Uterus (tissue), 4 donors: ENCODE results near the gene SPG11. TPM values are rescaled to one million over a fixed set of nuclear protein-coding genes. Genes with fewer than 3 reads are reported as not detected.

Experiments
- DNase-seq, 2 donors: peaks; one replicate each; pipeline ENCODE4 v3.0.0-alpha.2; 2019 to 2020
- H3K27ac ChIP-seq, 2 donors: fragments of 200-600 bp; sonication (generic); 1 replicate in 1 of 2; 2 replicates in 1 of 2; pipeline ENCODE4 v1.5.1; 2016 to 2018
- H3K27me3 ChIP-seq, 2 donors: fragments of 200-600 bp; sonication (generic); one replicate each; pipeline ENCODE4 v1.5.1; 2018 to 2019; ENCODE audit warnings: control low read depth in 1 of 2
- H3K36me3 ChIP-seq, 2 donors: fragments of 200-600 bp; sonication (generic); one replicate each; pipeline ENCODE4 v1.5.1; 2019; ENCODE audit warnings: control low read depth in 1 of 2
- H3K4me1 ChIP-seq, 2 donors: fragments of 200-600 bp; sonication (generic); one replicate each; pipeline ENCODE4 v1.5.1; 2018 to 2019; ENCODE audit warnings: control low read depth in 1 of 2
- H3K4me3 ChIP-seq, 2 donors: fragments of 200-600 bp; sonication (generic); 1 replicate in 1 of 2; 2 replicates in 1 of 2; pipeline ENCODE4 v1.5.1; 2018 to 2019; ENCODE audit warnings: mild to moderate bottlenecking in 1 of 2
- H3K9me3 ChIP-seq, 2 donors: fragments of 200-600 bp; sonication (generic); one replicate each; pipeline ENCODE4 v1.5.1; 2019; ENCODE audit warnings: control low read depth in 1 of 2
- POLR2A ChIP-seq, 2 donors: fragments of 450-650 bp; IDR thresholded peaks; one replicate each; pipeline ENCODE4 v1.6.1; 2016; ENCODE audit warnings: antibody characterized with exemption in 2 of 2, mild to moderate bottlenecking in 1 of 2, moderate library complexity in 1 of 2
- intact Hi-C: fragments of 100-400 bp; cut with DNase I; formaldehyde crosslinking; loops from one replicate; pipeline ENCODE4 v1.15.1; 2023; ENCODE audit warnings: low total_unique reads
- small RNA-seq: library from RNA; depleted of rRNA; stranded (forward); fragments of <200 nt; gene quantifications from one replicate; pipeline ENCODE3, GENCODE V24; 2016
- total RNA-seq, 4 donors: library from RNA; depleted of rRNA in 3 of 4; stranded (reverse); fragments of >200 nt in 3 of 4; gene quantifications; one replicate each; pipeline versions ENCODE4 v1.1.0 to v1.2.4, GENCODE V29; 2014 to 2023
- TF ChIP-seq, protein P1 (sequence below), 4 experiments: fragments of 200-600 bp in 2 of 4; fragments of 450-650 bp in 2 of 4; sonication (generic) in 2 of 4; IDR thresholded peaks; one replicate each; pipeline ENCODE4 v1.5.1; 2016 to 2019; ENCODE audit warnings: antibody characterized with exemption in 4 of 4, mild to moderate bottlenecking in 2 of 4, moderate library complexity in 1 of 4
- donor health status: DM: yes; HTN: yes; CAD: no.

SPG11 gene
- total RNA-seq, 4 donors from 2014 or later: 34.1 to 88.0 (median 80.6) TPM

DNA sequence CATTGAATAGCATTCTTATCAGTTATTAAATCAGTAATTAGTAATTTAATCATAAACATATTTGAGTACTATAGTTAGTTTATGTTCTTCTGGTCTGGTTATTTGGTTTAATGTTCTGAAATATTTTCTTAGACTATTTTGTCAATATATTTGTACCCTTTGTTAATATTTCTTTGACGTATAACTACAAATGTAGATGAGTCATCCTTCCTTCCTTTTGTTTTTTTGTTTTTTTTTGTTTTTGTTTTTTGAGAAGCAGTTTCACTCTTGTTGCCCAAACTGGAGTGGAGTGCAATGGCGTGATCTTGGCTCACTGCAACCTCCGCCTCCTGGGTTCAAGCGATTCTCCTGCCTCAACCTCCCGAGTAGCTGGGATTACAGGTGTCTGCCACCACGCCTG lies 143.9 kb downstream of the SPG11 start:
- Histone ChIP-seq H3K4me3 (no peak overlapping the region), H3K27me3 (no peaks in the 10 kb centered on the region), H3K4me1 (no peaks in the 10 kb centered on the region), H3K27ac (no peak overlapping the region), H3K9me3 (no peaks in the 10 kb centered on the region), H3K36me3 (peaks cover 0 to 3% of the 10 kb centered on the region in 2 donors)
- DNase-seq: no peak
- TF ChIP-seq, protein P1, sequence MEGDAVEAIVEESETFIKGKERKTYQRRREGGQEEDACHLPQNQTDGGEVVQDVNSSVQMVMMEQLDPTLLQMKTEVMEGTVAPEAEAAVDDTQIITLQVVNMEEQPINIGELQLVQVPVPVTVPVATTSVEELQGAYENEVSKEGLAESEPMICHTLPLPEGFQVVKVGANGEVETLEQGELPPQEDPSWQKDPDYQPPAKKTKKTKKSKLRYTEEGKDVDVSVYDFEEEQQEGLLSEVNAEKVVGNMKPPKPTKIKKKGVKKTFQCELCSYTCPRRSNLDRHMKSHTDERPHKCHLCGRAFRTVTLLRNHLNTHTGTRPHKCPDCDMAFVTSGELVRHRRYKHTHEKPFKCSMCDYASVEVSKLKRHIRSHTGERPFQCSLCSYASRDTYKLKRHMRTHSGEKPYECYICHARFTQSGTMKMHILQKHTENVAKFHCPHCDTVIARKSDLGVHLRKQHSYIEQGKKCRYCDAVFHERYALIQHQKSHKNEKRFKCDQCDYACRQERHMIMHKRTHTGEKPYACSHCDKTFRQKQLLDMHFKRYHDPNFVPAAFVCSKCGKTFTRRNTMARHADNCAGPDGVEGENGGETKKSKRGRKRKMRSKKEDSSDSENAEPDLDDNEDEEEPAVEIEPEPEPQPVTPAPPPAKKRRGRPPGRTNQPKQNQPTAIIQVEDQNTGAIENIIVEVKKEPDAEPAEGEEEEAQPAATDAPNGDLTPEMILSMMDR (IDR thresholded peaks at IDR 0.05): no peak
- TF ChIP-seq POLR2A (IDR thresholded peaks at IDR 0.05): no peak
- intact Hi-C loops: no loop called here

DNA sequence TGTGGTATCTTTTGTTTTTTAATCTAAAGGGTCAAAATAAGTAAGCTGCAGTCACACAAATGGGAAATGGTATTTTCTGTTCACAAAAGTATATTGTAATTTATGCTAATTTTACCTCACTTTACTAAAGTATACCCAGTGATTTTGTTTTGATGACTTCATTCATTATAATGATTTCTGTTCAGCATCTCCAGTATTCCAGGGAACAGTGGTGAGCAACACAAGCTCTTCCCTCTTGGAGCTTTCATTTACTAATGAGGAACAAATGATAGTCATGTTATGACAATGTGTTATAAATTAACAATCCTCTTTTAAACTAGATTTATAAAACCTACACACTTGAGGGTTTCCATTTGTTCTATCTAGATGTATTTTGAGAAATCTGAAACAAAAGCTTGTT lies 147.0 kb downstream of the SPG11 start:
- no peak for TF ChIP-seq POLR2A (IDR thresholded peaks at IDR 0.05)
- TF ChIP-seq, protein P1 (IDR thresholded peaks at IDR 0.05): no peak

More for the DNA sequence above, 147.0 kb downstream of the SPG11 start:
- Histone ChIP-seq H3K4me1 (no peaks in the 10 kb centered on the region), H3K27ac (no peak overlapping the region), H3K27me3 (no peaks in the 10 kb centered on the region), H3K9me3 (no peaks in the 10 kb centered on the region), H3K4me3 (no peak overlapping the region), H3K36me3 (peaks cover 0 to 3% of the 10 kb centered on the region in 2 donors)
- intact Hi-C loops: no loop called here
- no peak for DNase-seq

Small RNA genes lying within 50 kb of the gene (small RNA-seq; reads per million reads assigned to genes)
- not detected for gene RF00019

Other genes starting within 250 kb of the SPG11 start
- 100 to 1,000 TPM in 1 of 4 donors, 10 to 100 TPM in 3; 29.7 to 195 (median 63.9) TPM for gene CTDSPL2, start 236.0 kb downstream of the SPG11 start, total RNA-seq
- 10 to 100 TPM; 10.5 to 68.1 (median 45.4) TPM for gene EIF3J, start 126.5 kb downstream of the SPG11 start, total RNA-seq
- 1 to 10 TPM in 2 of 4 donors, under 1 TPM in 1, not detected in 1; 0.28 to 2.0 (median 2.0) TPM for gene PATL2, start 47.7 kb upstream of the SPG11 start, total RNA-seq
- 1,000 to 10,000 TPM; 1,923 to 3,458 (median 2,385) TPM for gene B2M, start 47.9 kb upstream of the SPG11 start, total RNA-seq
- gene TRIM69, start 72.9 kb upstream of the SPG11 start, total RNA-seq: 10 to 100 TPM in 3 of 4 donors, 1 to 10 TPM in 1; 6.1 to 16.2 (median 15.4) TPM